ENCODE measurements around the gene ATXN10. TPM values are rescaled to one million over a fixed set of nuclear protein-coding genes. Genes with fewer than 3 reads are reported as not detected.
A peak's percentile ranks its signal among the peaks of the same experiment; 100 is the strongest.

Gene ATXN10
- total and polyA plus RNA-seq, 2 of the 8 experiments (the other 6 are each of a cell fraction or from before 2014, with no cell fraction given), result 134 to 210 TPM

DNA sequence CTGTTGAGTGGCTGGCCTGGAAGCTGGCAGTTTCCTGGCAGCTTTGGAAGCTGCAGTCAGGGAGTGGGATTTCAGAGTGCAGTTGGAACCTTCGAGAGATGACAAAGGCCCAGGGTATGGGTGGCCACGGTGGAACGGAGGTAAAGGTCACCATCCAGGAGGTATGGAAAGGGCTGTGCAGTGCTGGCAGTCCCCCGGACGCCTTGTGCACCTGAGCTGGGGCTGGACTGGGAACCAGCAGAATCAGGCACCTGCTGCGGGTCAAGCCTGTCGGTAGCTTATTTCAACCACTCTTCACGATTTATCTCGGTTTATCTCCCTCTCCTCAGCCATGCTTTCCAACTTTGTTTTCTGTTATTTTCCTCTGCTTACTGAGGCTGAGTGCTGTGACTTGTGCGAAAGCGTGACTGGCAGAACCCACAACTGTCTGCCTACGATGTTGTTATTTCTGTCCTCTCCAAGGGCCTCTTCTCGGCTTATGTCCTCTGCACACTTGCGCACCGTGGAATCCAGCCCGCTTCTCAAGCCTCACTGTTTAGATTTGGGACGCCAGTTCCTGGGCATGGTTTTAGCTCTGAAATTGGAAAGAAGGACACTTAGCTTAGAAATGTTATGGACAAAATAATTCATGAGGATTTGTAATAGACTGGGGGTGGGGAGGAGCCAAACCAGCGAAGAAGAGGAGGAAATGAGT is 24.0 kb upstream of the ATXN10 start:
- Histone ChIP-seq H3K4me2 (ENCODE audit: insufficient read depth in 1 of 2, low read depth in 2 of 2, low read length in 2 of 2) (no peak overlapping the region), H3K27ac (ENCODE audit: low read depth, low read length) (no peak overlapping the region), H3K79me1 (ENCODE audit: low read depth, low read length) (no peaks in the 10 kb centered on the region), H2AK5ac (ENCODE audit: low read depth, low read length) (no peak overlapping the region), H2AFZ (ENCODE audit: low read length) (no peak overlapping the region), H3K4me3 (ENCODE audit: extremely low read depth in 1 of 4, insufficient read depth in 2 of 4, low read depth in 3 of 4, low read length in 4 of 4) (no peak overlapping the region), H2BK15ac (ENCODE audit: low read length) (no peak overlapping the region), H4K20me1 (replicated peaks in 1 of 2; ENCODE audit: control insufficient read depth in 1 of 2, insufficient read depth in 2 of 2, low read length in 2 of 2) (no peaks in the 10 kb centered on the region), H2BK12ac (ENCODE audit: low read depth, low read length) (0 out of 2 replicates have a peak overlapping the region, but pooled peaks have one; percentile 9), H3K56ac (replicated peaks; ENCODE audit: insufficient read length, low read depth, low read length) (no peak overlapping the region), H3K9ac (replicated peaks in 1 of 4; ENCODE audit: extremely low read depth in 1 of 4, low read depth in 3 of 4, low read length in 3 of 4) (no peak overlapping the region), H3K4me1 (replicated peaks in 1 of 4; ENCODE audit: control insufficient read depth in 3 of 4, insufficient read depth in 4 of 4, low read length in 3 of 4) (peaks cover 0 to 9% (median 5%) of the 10 kb centered on the region in 4 experiments; a peak in 5 of 7 replicates), H3K79me2 (ENCODE audit: control insufficient read depth in 1 of 2, insufficient read depth in 2 of 2, low read length in 2 of 2) (no peaks in the 10 kb centered on the region), H3K27me3 (replicated peaks in 1 of 4; ENCODE audit: control insufficient read depth in 3 of 4, extremely low read depth in 1 of 4, insufficient read depth in 3 of 4, low read length in 3 of 4) (peaks cover 0 to 22% (median 8%) of the 10 kb centered on the region in 4 experiments; a peak in 5 of 7 replicates), H3K18ac (ENCODE audit: extremely low read depth, low read length) (no peak overlapping the region), H4K91ac (replicated peaks; ENCODE audit: insufficient read length, low read length) (no peak overlapping the region), H3K36me3 (ENCODE audit: control insufficient read depth in 2 of 4, insufficient read depth in 4 of 4, low read length in 3 of 4) (no peaks in the 10 kb centered on the region), H3K23ac (ENCODE audit: insufficient read length) (no peak overlapping the region), H3K23me2 (ENCODE audit: low read depth, low read length) (peaks cover 3% of the 10 kb centered on the region; the same call in 1 of the 2 replicates), H4K8ac (ENCODE audit: extremely low read depth, insufficient read depth, low read length) (no peak overlapping the region), H3K14ac (ENCODE audit: insufficient read length) (no peak overlapping the region), H3K9me3 (ENCODE audit: insufficient read depth in 2 of 2, low read depth in 1 of 2, low read length in 1 of 2) (no peaks in the 10 kb centered on the region), H2BK20ac (ENCODE audit: low read length) (no peak overlapping the region), H2BK120ac (replicated peaks; ENCODE audit: low read depth, low read length) (no peak overlapping the region), H2BK5ac (ENCODE audit: low read depth, low read length) (no peak overlapping the region), H3K4ac (replicated peaks; ENCODE audit: insufficient read length, low read depth, low read length) (no peak overlapping the region), H4K5ac (ENCODE audit: insufficient read length, low read depth, low read length) (no peak overlapping the region)
- no peak for DNase-seq (ENCODE audit: low read depth in 1 of 2, low spot score in 2 of 2)
- TF ChIP-seq SAP30 (IDR thresholded peaks at IDR 0.05; ENCODE audit: insufficient read depth, insufficient replicate concordance, low read length) (no peak), RBBP5 (IDR thresholded peaks at IDR 0.05; ENCODE audit: borderline replicate concordance, low read depth, low read length) (no peak), GABPA (IDR thresholded peaks at IDR 0.05; ENCODE audit: borderline replicate concordance, insufficient read depth, low read length) (no peak)
- TF ChIP-seq, protein P1, sequence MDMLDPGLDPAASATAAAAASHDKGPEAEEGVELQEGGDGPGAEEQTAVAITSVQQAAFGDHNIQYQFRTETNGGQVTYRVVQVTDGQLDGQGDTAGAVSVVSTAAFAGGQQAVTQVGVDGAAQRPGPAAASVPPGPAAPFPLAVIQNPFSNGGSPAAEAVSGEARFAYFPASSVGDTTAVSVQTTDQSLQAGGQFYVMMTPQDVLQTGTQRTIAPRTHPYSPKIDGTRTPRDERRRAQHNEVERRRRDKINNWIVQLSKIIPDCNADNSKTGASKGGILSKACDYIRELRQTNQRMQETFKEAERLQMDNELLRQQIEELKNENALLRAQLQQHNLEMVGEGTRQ (IDR thresholded peaks at IDR 0.05; ENCODE audit: low read length), result no peak
- ChIA-PET POLR2A (ENCODE audit: partially characterized antibody) (no interaction called here), CTCF (ENCODE audit: partially characterized antibody) (interaction anchor here (0.8 to 1.9 kb wide), 11 partner anchors 14 to 322 kb away, joined by 3 to 8 read pairs (median 3); no protein-coding TSS in a partner anchor)
- no peak for FAIRE-seq
- 93% methylated on average over 18 of the region's 18 CpGs; no CpG with 5 or more reads in 1 of the 2 experiments for WGBS, 2 experiments (ENCODE audit: extremely low coverage in 1 of 2, insufficient coverage in 1 of 2, insufficient read length in 1 of 2, insufficient replicate concordance in 2 of 2, low coverage in 1 of 2, low lambda C conversion rate in 2 of 2, missing lambda C conversion rate in 1 of 2)

Measured in H1 (cell line).